HepG2 (cell line): ENCODE results near the gene CDIP1. TPM values are rescaled to one million over a fixed set of nuclear protein-coding genes. Genes with fewer than 3 reads are reported as not detected.
A peak's percentile ranks its signal among the peaks of the same experiment; 100 is the strongest.

Source experiments
- CREB3 ChIP-seq: sonication (generic); formaldehyde crosslinking; IDR thresholded peaks from 2 replicates; pipeline ENCODE4 v1.5.0; 2020; ENCODE audit warnings: missing genetic modification reagents
- FUBP1 ChIP-seq: sonication (generic); formaldehyde crosslinking; IDR thresholded peaks from 2 replicates; pipeline ENCODE4 v1.5.1; 2020; ENCODE audit warnings: missing genetic modification reagents, mild to moderate bottlenecking, borderline replicate concordance
- GMEB1 ChIP-seq: sonication (generic); formaldehyde crosslinking; IDR thresholded peaks from 2 replicates; pipeline ENCODE4 v1.5.1; 2020; ENCODE audit warnings: missing genetic modification reagents, mild to moderate bottlenecking, borderline replicate concordance
- HDAC2 ChIP-seq: sonication (generic); formaldehyde crosslinking; IDR thresholded peaks from 2 replicates; pipeline ENCODE4 v1.4.0; 2020; ENCODE audit warnings: missing genetic modification reagents
- HNRNPK ChIP-seq: fragments of 200-400 bp; formaldehyde crosslinking; IDR thresholded peaks from 2 replicates; pipeline ENCODE4 v1.6.1; 2018; ENCODE audit warnings: low read length, low read depth, moderate library complexity, mild to moderate bottlenecking; ENCODE audit not compliant: poor library complexity, severe bottlenecking
- HOXA7 ChIP-seq: sonication (generic); formaldehyde crosslinking; IDR thresholded peaks from 2 replicates; pipeline ENCODE4 v1.8.1; 2022; ENCODE audit warnings: mild to moderate bottlenecking, missing genetic modification reagents, moderate library complexity
- SP1 ChIP-seq, 2 experiments: fragments of 450-650 bp in 1 of 2; sonication (generic) in 1 of 2; formaldehyde crosslinking in 1 of 2; IDR thresholded peaks; 2 replicates each; pipeline versions ENCODE4 v1.4.0 to v1.6.1; 2016 to 2020; ENCODE audit warnings: missing genetic modification reagents in 1 of 2
- STAT5B ChIP-seq: sonication (generic); formaldehyde crosslinking; IDR thresholded peaks from 2 replicates; pipeline ENCODE4 v1.4.0; 2020; ENCODE audit warnings: missing genetic modification reagents
- THRA ChIP-seq: sonication (generic); formaldehyde crosslinking; IDR thresholded peaks from 2 replicates; pipeline ENCODE4 v1.4.0; 2020; ENCODE audit warnings: missing genetic modification reagents, borderline replicate concordance
- TP53 ChIP-seq: sonication (generic); formaldehyde crosslinking; conservative IDR thresholded peaks from 2 replicates; pipeline ENCODE4 v1.4.0; 2020; ENCODE audit warnings: missing genetic modification reagents
- USF2 ChIP-seq, 2 experiments: sonication (generic) in 1 of 2; formaldehyde crosslinking in 1 of 2; IDR thresholded peaks; 2 replicates each; pipeline versions ENCODE4 v1.5.1 to v1.6.1; 2011 to 2020; ENCODE audit warnings: borderline replicate concordance in 1 of 2, low read depth in 1 of 2, low read length in 1 of 2, mild to moderate bottlenecking in 1 of 2, missing genetic modification reagents in 1 of 2, moderate library complexity in 1 of 2
- ZBTB26 ChIP-seq: IDR thresholded peaks from 2 replicates; pipeline ENCODE4 v1.6.1; 2016; ENCODE audit warnings: missing compliant biosample characterization, missing genetic modification reagents, borderline replicate concordance
- ZFYVE20 ChIP-seq: sonication (generic); formaldehyde crosslinking; IDR thresholded peaks from 2 replicates; pipeline ENCODE4 v1.8.0; 2023; ENCODE audit warnings: low read depth, mild to moderate bottlenecking, moderate library complexity, missing genetic modification reagents, borderline replicate concordance
- ZNF121 ChIP-seq: sonication (generic); formaldehyde crosslinking; IDR thresholded peaks from 2 replicates; pipeline ENCODE4 v1.5.0; 2020; ENCODE audit warnings: mild to moderate bottlenecking, missing genetic modification reagents
- polyA plus RNA-seq, 8 experiments: library from polyadenylated mRNA; depleted of rRNA in 3 of 8; stranded (reverse) in 7 of 8; unstranded in 1 of 8; fragments of >200 nt; fragmentation: Illumina TruSeq in 4 of 8; extraction: Trizol in 4 of 8; gene quantifications; 2 replicates each; pipeline versions ENCODE4 v1.2.1 to v1.2.3, GENCODE V29; 2011 to 2016; ENCODE audit warnings: low read depth in 4 of 8, missing spikeins in 1 of 8, mixed read lengths in 1 of 8; ENCODE audit not compliant: insufficient read depth in 1 of 8
- total RNA-seq, 5 experiments: library from RNA; depleted of rRNA; stranded (reverse); fragments of >200 nt; fragmentation: Illumina TruSeq; extraction: Trizol; gene quantifications; 2 replicates each; pipeline ENCODE4 v1.2.3, GENCODE V29; 2016; ENCODE audit warnings: low read depth in 1 of 5

The CDIP1 gene
- total and polyA plus RNA-seq, 2 of the 13 experiments (the other 11 are each of a cell fraction or from before 2014, with no cell fraction given): 31.2 to 56.7 TPM

- TF ChIP-seq THRA (CRISPR knock-in tag): peak; percentile 70; the same call in 1 of the 2 replicates
- TF ChIP-seq USF2 (IDR thresholded peaks at IDR 0.05; ENCODE audit: low read depth, low read length): no peak
- peak; percentile 15; the same call in 1 of the 2 replicates for TF ChIP-seq USF2 (CRISPR knock-in tag; IDR thresholded peaks at IDR 0.05; ENCODE audit: borderline replicate concordance)
- TF ChIP-seq GMEB1 (CRISPR knock-in tag): peak; percentile 99
- peak; percentile 72 for TF ChIP-seq HDAC2 (CRISPR knock-in tag)
- TF ChIP-seq ZNF121 (CRISPR knock-in tag): peak; percentile 52; the same call in 1 of the 2 replicates
- peak; percentile 60; the same call in 1 of the 2 replicates for TF ChIP-seq STAT5B (CRISPR knock-in tag)
- TF ChIP-seq ZFYVE20 (CRISPR knock-in tag): no peak
- no peak for TF ChIP-seq SP1 (IDR thresholded peaks at IDR 0.05)
- TF ChIP-seq SP1 (CRISPR knock-in tag; IDR thresholded peaks at IDR 0.05): peak; percentile 98
- TF ChIP-seq TP53 (CRISPR knock-in tag): no peak
- peak; percentile 21; the same call in 1 of the 2 replicates for TF ChIP-seq FUBP1 (CRISPR knock-in tag)
- TF ChIP-seq HNRNPK: peak; percentile 36
- no peak for TF ChIP-seq HOXA7 (CRISPR knock-in tag)
- no peak; the same call in 1 of the 2 replicates for TF ChIP-seq CREB3 (CRISPR knock-in tag)
- TF ChIP-seq ZBTB26 (CRISPR knock-in tag): peak; percentile 39; the same call in 1 of the 2 replicates
Observed at GRCh38 chr16:4475880-4476788, 62.4 kb downstream of the CDIP1 start, which contains the start of gene HMOX2 (continued).
